ENCODE results near the gene YBX1.
A peak's percentile ranks its signal among the peaks of the same experiment; 100 is the strongest.

YBX1 gene

GRCh38 chr1:42735477-42736105 lies 53.4 kb downstream of the YBX1 start:
- Mint-ChIP-seq H3K4me3 (no peak overlapping the region), H3K9me3 (no peaks in the 10 kb centered on the region), H3K27ac (no peak overlapping the region), H3K36me3 (ENCODE audit: low read depth) (no peaks in the 10 kb centered on the region), H3K4me1 (ENCODE audit: low read depth) (peaks cover 8% of the 10 kb centered on the region), H3K27me3 (no peaks in the 10 kb centered on the region)
- DNase-seq: no peak

GRCh38 chr1:42736152-42736551 lies 53.9 kb downstream of the YBX1 start:
- Mint-ChIP-seq H3K27ac (no peak overlapping the region), H3K4me1 (ENCODE audit: low read depth) (peaks cover 6% of the 10 kb centered on the region), H3K27me3 (no peaks in the 10 kb centered on the region), H3K4me3 (no peak overlapping the region), H3K36me3 (ENCODE audit: low read depth) (no peaks in the 10 kb centered on the region), H3K9me3 (no peaks in the 10 kb centered on the region)
- DNase-seq: no peak

GRCh38 chr1:42736571-42737200 lies 54.5 kb downstream of the YBX1 start:
- no peak for DNase-seq
- Mint-ChIP-seq H3K9me3 (no peaks in the 10 kb centered on the region), H3K4me1 (ENCODE audit: low read depth) (peaks cover 6% of the 10 kb centered on the region), H3K27ac (no peak overlapping the region), H3K4me3 (no peak overlapping the region), H3K27me3 (no peaks in the 10 kb centered on the region), H3K36me3 (ENCODE audit: low read depth) (no peaks in the 10 kb centered on the region)

DNA sequence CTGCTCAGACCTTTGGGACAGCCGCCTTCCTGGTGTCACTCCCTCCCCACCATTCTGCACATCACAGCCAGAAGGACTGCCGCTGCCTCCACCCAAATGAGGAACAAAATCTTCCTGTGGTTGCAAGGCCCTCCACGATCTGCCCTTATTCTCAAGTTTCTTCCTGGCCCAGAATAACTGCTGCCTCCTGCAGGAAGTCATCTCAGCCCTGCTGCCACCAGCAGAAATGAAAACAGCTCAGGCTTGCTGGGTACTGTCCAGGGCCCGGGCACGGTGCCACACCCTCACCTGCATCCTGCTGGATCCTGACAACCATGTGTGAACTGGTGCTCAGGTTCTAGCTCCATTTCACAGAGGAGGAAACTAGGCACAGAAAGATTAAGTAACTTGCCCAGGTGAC lies 55.0 kb downstream of the YBX1 start:
- no peaks in the 10 kb centered on the region for H3K9me3 Mint-ChIP-seq
- DNase-seq: no peak
- H3K27me3 Mint-ChIP-seq: no peaks in the 10 kb centered on the region
- H3K4me1 Mint-ChIP-seq (ENCODE audit: low read depth): peaks cover 6% of the 10 kb centered on the region
- no peak overlapping the region for H3K4me3 Mint-ChIP-seq
- H3K27ac Mint-ChIP-seq: no peak overlapping the region
- H3K36me3 Mint-ChIP-seq (ENCODE audit: low read depth): no peaks in the 10 kb centered on the region

DNA sequence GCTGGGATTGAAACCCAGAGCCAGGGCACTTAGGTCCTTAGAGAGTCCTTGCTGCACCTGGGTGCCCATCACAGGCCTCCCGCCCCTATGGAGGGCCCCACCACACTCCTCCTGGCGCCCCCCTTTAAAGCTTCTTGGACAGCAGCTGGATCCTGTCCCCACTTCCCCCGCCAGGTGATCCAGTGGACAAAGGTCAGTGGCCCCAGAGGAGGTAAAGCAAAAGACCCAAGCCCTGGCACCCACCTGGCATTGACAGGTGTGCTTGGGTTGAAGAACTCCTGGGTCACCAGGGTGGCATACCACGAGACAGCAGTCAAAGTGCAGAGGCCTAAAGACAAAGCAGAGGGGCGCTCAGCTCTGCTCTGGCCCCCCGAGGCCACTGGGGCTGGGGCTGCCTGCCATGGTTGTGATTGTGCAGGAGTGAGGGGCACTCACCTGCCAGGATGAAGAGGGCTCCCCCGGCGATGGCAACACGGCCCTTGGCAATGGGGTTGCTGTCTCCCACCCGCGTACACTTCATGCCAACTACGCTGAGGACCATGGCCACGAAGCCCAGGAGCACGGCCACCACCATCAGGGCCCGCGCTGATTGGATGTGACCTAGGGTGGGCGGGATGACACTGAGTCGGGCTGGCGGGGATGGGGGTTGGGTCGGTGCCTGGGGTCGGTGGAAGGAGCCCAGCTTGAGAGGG lies 55.9 kb downstream of the YBX1 start:
- Mint-ChIP-seq H3K27me3 (no peaks in the 10 kb centered on the region), H3K4me1 (ENCODE audit: low read depth) (peaks cover 6% of the 10 kb centered on the region), H3K9me3 (no peaks in the 10 kb centered on the region), H3K36me3 (ENCODE audit: low read depth) (no peaks in the 10 kb centered on the region), H3K27ac (no peak overlapping the region), H3K4me3 (no peak overlapping the region)
- no peak for DNase-seq

- DNase-seq: no peak
- H3K4me1 Mint-ChIP-seq (ENCODE audit: low read depth): peaks cover 6% of the 10 kb centered on the region
Measured at GRCh38 chr1:42738678-42739226, 56.5 kb downstream of the YBX1 start.

DNA sequence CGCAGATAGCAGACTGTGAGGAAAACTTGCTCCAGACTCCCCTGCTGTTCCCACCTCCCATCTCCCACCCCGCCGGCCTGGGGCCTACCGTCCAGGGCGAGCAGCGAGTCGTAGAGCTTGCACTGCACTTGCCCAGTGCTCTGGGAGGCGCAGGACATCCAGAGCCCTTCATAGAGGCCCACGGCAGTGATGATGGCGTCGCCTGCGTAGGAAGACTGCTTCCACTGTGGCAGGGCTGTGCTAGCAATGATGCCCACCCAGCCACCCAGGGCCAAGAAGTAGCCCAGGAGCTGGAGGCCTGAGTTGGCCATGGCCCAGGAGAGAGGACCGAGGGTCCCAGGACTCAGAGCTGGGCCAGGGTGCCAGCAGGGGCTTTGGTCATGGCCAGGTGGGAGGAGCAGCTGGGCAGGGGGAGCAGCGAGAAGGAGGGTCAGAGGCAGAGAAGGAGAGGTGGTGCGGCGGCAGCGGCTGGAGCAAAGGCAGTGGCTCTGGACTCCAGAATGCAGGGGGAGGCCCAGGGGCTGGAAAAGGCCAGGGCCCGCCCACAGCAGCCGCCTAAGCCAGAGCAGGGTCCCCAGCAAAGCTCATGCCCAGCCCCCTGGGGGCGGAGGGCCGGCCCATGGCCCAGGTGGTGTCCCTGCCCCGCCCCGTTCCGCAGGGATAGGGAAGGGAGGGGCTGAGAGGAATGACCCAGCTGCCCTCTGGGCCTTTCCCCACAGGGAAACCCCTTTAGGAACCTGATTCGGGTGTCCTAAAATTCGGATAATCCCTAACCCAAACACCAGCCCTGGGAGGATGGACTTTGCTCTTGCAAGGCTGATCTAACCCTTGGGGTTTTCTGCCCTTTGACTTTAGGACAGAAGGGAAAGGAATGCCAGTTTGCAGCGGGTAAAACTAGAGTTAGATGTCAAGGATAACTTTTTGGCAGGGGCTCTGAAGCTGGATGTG lies 57.8 kb downstream of the YBX1 start, which contains the start of gene CLDN19:
TSS of gene CLDN19 (minus strand) at position 484 of the 948 bp plus-strand sequence. CDS start at position 311, 173 bp downstream.
- no peak for DNase-seq
- H3K36me3 Mint-ChIP-seq (ENCODE audit: low read depth): no peaks in the 10 kb centered on the region
- no peak within 1 kb of the TSS for H3K27ac Mint-ChIP-seq
- no peaks in the 10 kb centered on the region for H3K27me3 Mint-ChIP-seq
- peaks cover 6% of the 10 kb centered on the region for H3K4me1 Mint-ChIP-seq (ENCODE audit: low read depth)
- no peaks in the 10 kb centered on the region for H3K9me3 Mint-ChIP-seq
- H3K4me3 Mint-ChIP-seq: no peak within 1 kb of the TSS

More at GRCh38 chr1:42738678-42739226, 56.5 kb downstream of the YBX1 start:
- H3K9me3 Mint-ChIP-seq: no peaks in the 10 kb centered on the region
- no peaks in the 10 kb centered on the region for H3K27me3 Mint-ChIP-seq
- H3K27ac Mint-ChIP-seq: no peak overlapping the region
- H3K36me3 Mint-ChIP-seq (ENCODE audit: low read depth): no peaks in the 10 kb centered on the region
- H3K4me3 Mint-ChIP-seq: no peak overlapping the region

GRCh38 chr1:42740851-42741580 lies 58.8 kb downstream of the YBX1 start:
- Mint-ChIP-seq H3K27ac (no peak overlapping the region), H3K4me3 (no peak overlapping the region), H3K27me3 (no peaks in the 10 kb centered on the region)

GRCh38 chr1:42741706-42742105 lies 59.5 kb downstream of the YBX1 start:
- no peak overlapping the region for H3K27ac Mint-ChIP-seq
- H3K27me3 Mint-ChIP-seq: no peaks in the 10 kb centered on the region
- H3K4me1 Mint-ChIP-seq (ENCODE audit: low read depth): peaks cover 6% of the 10 kb centered on the region
- no peak overlapping the region for H3K4me3 Mint-ChIP-seq
- peaks cover 12% of the 10 kb centered on the region for H3K36me3 Mint-ChIP-seq (ENCODE audit: low read depth)
- no peak for DNase-seq
- H3K9me3 Mint-ChIP-seq: no peaks in the 10 kb centered on the region

More at GRCh38 chr1:42740851-42741580, 58.8 kb downstream of the YBX1 start:
- Mint-ChIP-seq H3K9me3 (no peaks in the 10 kb centered on the region), H3K36me3 (ENCODE audit: low read depth) (peaks cover 5% of the 10 kb centered on the region), H3K4me1 (ENCODE audit: low read depth) (peaks cover 6% of the 10 kb centered on the region)
- DNase-seq: no peak

DNA sequence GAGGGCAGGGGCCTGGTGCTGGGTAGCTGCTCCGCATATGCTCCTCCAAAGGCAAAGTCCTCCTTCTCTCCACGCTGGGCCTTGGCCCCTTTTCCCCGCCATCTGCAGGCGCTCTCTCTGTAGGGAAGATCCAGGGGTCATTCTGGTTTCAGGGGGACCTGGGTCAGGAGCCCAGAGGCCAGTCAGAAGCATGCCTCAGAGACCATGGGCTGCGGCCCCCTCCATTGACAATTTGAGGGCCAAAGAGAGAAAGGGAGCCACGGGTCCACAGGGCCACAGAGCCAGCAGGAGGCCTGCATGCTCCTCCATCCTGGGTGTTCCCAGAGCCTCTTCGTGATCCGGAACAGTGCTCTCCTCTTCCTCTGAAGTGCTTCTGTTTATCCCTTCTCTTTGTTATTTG lies 59.9 kb downstream of the YBX1 start:
- Mint-ChIP-seq H3K36me3 (ENCODE audit: low read depth) (peaks cover 16% of the 10 kb centered on the region), H3K4me1 (ENCODE audit: low read depth) (peaks cover 3% of the 10 kb centered on the region), H3K4me3 (no peak overlapping the region), H3K27me3 (no peaks in the 10 kb centered on the region), H3K9me3 (no peaks in the 10 kb centered on the region), H3K27ac (no peak overlapping the region)
- DNase-seq: no peak

- Mint-ChIP-seq H3K4me3 (no peak overlapping the region), H3K27me3 (no peaks in the 10 kb centered on the region), H3K4me1 (ENCODE audit: low read depth) (no peaks in the 10 kb centered on the region), H3K27ac (no peak overlapping the region), H3K9me3 (no peaks in the 10 kb centered on the region), H3K36me3 (ENCODE audit: low read depth) (peaks cover 22% of the 10 kb centered on the region)
- peak; percentile 2 for DNase-seq
Measured at GRCh38 chr1:42742617-42743316, 60.5 kb downstream of the YBX1 start.

DNA sequence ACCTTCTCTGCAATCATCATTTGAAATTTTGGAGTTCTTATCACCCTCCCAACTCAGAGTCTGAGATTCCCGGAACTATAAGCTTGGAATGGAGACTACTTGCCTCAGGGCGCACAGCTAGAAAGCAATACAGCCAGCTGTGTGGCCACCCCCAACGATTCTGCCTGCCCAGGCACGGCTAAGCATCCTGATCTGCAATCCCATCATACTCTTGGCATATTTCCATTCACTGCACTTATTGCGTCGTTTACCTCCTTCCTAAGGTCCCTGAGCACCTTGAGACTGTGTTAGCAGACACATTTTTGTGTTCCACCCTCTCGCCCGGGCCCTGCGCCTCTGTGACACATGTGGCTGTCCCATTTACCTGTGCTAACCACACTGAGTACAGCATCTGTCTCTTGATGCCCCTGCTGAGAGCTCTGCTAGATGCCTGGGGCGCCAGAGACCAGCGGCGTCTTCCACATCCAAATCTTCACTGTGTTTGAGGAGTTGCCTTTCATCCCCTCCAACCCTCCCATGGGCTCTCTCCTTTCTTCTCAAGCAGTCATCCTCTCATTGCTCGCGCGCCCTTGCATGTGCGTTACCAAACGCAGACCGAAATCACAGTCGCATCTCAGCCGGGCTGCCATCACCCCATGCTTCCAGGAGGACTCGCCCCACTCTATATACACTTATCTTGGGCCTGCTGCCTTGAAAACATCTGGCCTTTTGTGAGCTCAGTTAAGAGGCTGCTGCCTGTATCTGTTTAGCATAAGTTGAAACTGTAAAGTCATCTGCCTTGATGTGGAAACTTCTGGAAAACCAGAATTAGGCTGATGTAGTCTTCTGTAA lies 61.3 kb downstream of the YBX1 start:
- no peaks in the 10 kb centered on the region for H3K27me3 Mint-ChIP-seq
- no peak overlapping the region for H3K27ac Mint-ChIP-seq

DNA sequence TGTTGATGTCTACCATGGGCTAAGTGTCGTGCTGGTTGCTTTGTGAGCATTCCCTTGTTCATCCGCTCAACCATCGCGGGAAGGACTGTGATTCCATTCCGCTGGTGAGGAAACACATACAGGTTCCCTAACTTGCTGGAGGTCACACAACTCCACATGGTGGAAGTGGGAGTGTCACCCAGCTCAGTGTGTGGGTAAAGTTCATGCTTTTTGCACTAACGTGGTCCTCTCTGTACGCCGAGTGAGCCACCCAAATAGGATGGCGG lies 61.9 kb downstream of the YBX1 start:
- H3K4me3 Mint-ChIP-seq: no peak overlapping the region
- DNase-seq: peak; percentile 9
- H3K4me1 Mint-ChIP-seq (ENCODE audit: low read depth): no peaks in the 10 kb centered on the region
- H3K27me3 Mint-ChIP-seq: no peaks in the 10 kb centered on the region
- H3K27ac Mint-ChIP-seq: no peak overlapping the region
- no peaks in the 10 kb centered on the region for H3K9me3 Mint-ChIP-seq
- H3K36me3 Mint-ChIP-seq (ENCODE audit: low read depth): peaks cover 36% of the 10 kb centered on the region

More for the DNA sequence above, 61.3 kb downstream of the YBX1 start:
- no peak overlapping the region for H3K4me3 Mint-ChIP-seq
- peaks cover 30% of the 10 kb centered on the region for H3K36me3 Mint-ChIP-seq (ENCODE audit: low read depth)
- DNase-seq: peak; percentile 12
- no peaks in the 10 kb centered on the region for H3K4me1 Mint-ChIP-seq (ENCODE audit: low read depth)
- H3K9me3 Mint-ChIP-seq: no peaks in the 10 kb centered on the region

Data from activated T-cell treated with anti-CD3 and anti-CD28 coated beads, Interleukin-2, amount 50 U/mL, for 24 hours (primary cell).